GM19397 (cell line): ENCODE measurements around the gene MED13.
A peak's percentile ranks its signal among the peaks of the same experiment; 100 is the strongest.

Source experiments
- ATAC-seq: cut with Tn5 transposase; IDR thresholded peaks from one replicate; pipeline ENCODE4 v1.9.1; 2021; ENCODE audit warnings: mild to moderate bottlenecking, moderate library complexity; ENCODE audit not compliant: unreplicated experiment

Gene MED13

DNA sequence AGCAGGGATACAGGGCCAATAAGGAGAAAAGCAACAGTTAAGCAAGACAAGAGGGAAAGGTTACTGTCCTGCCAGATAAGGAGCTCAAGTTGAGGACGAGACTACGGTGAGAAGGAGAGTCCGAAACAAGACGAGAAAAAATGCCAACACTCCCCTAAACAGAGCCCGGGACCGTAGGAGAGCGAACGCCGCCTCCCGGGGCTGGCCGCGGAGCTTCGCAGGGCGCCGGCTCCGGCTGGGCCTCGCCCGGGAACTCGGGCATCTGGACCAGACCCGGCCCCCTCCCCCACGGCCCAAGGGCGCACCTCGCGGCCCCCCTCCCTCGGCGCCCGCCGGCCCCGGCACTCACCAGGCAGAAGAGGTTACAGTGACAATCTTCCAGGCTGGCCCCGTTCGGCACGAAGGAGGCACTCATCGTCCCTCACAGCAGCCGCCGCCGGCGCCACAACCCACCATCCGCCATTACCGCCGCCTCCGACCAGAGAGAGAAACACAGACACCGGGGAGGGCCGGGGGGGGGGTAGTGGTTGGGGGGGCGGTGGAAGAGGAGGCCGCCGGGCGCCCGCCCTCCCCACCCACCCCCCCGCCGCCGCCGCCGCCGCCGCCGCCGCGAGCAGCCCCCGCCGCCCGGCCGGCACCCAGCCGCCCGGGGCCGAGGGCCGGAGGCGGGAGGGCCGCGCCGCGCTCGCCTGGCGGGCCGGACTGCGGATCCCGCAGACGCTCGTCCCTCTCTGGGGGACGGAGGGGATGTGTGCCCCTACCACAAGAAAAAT, at the start of gene MED13:
Gene MED13 (minus strand): TSS at position 488 of the 773 bp plus-strand sequence. CDS start 73 bp downstream, at position 415.
- peak; percentile 33 for ATAC-seq

- no peak for ATAC-seq
Measured at GRCh38 chr17:62112229-62112628, 47.2 kb upstream of the MED13 start.

DNA sequence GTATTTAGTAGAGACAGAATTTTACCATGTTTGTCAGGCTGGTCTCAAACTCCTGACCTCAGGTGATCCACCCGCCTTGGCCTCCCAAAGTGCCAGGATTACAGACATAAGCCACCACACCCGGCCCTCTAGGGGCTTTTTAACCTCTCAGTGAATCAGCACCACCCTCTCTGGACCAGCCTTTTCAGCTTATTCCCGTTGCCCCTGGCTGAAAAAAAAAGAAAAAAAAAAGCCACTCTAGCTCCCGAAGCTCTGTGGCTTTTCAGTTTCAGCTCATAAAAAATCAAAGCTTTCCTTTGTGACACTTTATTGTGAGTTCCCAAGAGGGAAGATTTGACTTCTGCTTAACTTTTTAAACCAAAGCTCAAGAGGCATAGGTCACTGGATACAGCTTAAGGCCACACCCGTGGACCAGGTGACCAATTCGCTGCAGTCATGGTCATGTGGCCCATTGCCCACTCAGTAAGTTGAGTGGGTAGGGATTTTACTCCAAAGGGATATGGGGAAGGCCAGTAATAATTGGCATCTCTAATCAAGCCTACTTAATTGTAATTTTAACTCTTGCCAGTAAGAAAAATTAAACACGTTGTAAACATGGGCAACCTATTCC, 46.6 kb upstream of the MED13 start:
- ATAC-seq: no peak

GRCh38 chr17:62110923-62111484, 45.9 kb upstream of the MED13 start:
- ATAC-seq: no peak

DNA sequence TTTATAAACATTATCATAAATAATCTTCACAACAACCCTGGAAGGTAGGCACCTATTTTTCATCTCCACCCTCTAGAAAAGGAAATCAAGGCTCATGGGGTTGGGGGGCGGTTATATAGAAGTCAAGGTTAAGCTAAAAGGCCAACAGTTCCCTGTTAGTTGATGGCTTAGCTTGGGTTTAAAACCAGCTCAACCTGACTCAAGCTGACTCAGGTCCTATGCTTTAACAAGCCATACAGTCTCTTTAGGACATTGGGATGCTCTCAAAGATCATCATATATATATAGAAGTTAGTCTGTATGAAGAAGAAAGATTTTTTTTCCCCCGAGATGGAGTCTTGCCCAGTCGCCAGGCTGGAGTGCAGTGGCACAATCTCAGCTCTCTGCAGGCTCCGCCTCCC, 44.8 kb upstream of the MED13 start:
- ATAC-seq: no peak

- ATAC-seq: peak; percentile 96
Measured at GRCh38 chr17:62109378-62109902, 44.4 kb upstream of the MED13 start.

DNA sequence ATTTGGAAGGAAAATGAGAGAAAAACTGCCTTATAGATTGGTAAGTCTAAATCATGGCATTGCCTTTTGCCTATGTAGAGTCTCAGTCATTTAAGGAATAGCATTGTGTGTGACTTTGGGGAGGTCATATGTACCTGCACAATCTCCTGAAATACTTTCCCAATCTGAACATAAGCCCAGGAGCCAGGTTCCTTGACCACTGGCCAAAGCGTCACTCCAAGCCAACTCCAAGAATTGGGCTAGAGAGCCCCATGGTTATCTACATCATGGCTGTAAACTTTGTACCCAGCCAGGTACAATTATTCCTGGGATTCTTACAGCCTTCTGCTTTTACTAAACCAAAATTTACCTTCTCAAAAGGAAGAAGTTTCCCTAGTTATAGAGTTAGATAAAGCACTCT, 40.8 kb upstream of the MED13 start:
- no peak for ATAC-seq

GRCh38 chr17:62105357-62105756, 40.3 kb upstream of the MED13 start:
- ATAC-seq: no peak

GRCh38 chr17:62101515-62101914, 36.4 kb upstream of the MED13 start:
- ATAC-seq: no peak

DNA sequence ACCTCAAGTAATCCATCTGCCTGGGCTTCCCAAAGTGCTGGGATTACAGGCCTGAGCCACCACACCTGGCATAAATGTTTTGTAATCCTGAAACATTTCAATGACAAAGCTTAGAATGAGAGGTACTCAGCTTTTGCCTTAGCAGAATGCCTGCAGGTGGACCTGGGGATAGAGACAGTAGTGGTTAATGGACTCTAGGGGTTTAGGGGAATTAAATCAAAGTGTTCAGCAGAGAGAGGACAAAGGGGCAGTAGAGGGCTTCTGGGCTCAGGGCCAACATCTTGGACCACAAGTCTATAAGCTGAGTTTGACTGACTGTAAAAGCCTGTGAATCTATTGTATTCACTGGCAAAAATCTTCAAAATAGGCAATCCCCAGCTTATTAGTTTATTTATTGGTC, 36.0 kb upstream of the MED13 start:
- no peak for ATAC-seq

GRCh38 chr17:62100055-62100454, 35.0 kb upstream of the MED13 start:
- no peak for ATAC-seq

- no peak for ATAC-seq
Measured at GRCh38 chr17:62099532-62099931, 34.5 kb upstream of the MED13 start.

DNA sequence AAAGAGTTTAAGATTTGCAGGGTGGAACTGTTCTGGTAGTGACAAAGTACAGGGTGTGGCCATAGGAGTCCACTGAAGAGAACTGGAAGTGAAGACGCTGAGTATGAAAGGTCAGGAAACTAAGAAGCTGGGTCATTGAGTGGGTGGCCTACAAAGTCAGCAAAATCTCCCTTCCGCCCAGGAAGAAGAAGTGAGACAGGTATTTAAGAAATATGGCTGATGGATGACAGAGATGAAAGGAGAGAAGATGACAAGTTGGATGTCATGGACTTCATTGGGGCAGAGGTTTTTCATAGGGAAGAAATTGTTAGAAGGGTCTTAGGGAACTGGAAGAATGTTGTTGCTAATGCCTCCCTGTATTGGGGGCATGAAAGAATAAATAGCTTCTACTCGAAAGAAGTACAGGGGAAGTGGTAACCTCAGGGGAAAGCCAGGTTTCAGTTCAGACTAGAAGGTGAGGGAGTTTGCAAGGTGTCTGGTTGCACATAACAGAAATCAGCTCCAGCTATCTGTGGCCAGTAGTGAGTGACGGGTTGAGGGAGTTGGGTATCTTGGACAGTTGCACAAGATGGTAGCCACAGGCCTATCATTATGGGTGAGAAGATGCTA, 33.6 kb upstream of the MED13 start:
- ATAC-seq: peak; percentile 89

DNA sequence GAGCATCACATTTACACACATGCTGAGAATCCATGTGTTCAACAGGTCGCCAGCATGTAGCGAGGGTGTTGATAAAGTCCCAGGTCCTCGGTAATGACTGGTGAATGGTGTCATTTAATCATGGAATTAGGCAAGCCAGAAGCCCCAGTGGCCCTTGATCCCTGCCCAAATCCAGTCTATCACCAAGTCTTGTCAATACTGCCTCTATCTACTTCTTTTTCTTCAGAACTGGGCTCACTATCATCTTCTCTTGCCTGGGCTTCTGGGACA, 31.3 kb upstream of the MED13 start:
- ATAC-seq: no peak

DNA sequence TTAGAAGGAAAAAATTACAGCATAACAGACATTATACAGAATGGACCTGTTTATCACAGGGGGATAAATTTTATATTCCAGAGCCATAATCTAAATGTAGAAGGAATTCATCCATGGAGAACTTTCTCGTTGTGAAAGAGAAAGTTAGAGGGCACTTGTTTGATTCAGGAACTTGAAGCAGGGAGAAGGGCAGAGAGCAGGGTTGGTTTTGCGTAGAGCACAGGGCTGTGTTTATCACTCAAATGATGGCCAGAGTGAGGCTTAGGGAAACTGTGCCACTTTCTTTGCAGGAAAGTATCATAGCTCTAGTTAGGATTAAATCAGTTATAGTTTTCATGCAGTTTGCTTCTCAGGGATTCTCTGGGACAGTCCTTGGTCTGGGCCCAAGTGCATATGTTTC, 29.1 kb upstream of the MED13 start:
- no peak for ATAC-seq

DNA sequence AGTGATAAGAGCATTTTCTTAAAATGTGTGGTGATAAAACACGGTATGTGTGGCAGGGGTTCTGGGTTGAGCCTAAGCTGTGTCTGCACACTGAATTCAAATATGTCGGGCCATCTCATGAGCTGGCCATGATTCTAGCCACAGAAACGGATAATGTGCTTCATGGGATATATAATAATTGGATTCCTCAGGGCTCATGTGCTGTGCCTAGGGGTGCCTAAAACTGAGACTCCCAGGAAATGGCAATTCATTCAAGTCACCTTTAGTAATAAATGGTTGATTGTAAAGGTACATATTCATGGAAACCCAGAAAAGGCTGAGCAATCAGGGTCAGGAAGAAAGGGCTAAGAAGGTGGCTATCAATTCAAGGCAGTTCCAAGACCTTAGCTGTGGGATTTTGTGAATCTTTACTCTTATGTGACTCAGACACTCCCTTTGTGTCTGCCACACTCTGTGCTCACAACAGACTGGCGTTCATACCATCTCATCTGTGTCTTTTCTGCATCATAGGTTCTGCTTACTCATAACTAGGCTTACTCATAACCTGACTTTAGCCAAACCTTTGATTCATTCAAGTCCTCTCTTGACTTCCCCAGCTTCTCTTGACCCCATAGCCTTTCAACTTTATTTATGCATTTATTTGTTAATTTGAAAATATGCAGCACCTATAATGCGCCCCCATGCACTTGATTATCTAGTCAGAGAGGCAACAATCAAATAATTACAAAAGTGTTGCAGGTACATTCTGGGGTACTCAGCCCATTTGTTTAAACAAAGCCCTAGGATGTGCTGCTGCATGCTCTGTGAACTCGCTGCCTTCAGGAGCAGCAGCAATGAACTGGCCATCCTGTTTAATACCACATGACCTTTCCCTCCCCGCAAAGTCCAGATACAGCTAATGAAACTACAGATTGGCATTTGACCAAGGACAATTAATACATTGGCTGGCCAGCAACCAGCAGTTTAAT, 28.4 kb upstream of the MED13 start:
- ATAC-seq: peak; percentile 79

DNA sequence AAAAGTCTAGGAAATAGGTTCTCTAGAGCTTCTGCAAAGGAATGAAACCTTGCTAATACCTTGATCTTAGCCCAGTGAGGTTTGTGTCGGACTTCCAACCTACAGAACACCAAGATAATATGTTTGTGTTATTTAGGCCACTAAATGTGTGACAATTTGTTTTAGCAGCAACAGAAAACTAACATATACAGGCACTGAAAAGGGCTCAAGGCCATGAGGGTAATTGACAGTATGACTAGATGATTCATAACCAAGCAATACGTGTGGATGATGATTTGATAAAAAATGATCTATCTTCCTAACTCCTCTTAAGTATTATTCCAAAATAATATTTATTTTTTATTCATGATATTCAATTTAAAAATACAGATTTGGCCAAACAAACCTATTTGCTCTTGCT, 27.7 kb upstream of the MED13 start:
- ATAC-seq: no peak

DNA sequence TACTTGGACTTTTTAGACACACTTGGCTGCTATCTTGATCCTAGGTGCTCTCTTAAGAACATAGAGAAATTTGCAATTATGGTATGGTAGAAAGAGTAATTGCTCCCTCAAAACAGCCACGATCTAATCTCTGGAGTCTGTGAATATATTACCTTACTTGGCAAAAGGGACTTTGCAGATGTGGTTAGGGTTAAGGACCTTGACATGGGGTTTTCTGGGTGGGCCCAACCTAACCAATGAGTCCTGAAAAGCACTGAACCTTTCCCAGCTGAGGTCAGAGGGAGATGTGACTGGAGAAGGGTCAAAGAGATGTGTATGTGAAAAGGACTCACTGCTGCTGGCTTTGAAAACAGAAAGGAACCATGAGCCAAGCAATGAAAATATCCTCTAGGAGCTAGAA, 26.7 kb upstream of the MED13 start:
- ATAC-seq: no peak

DNA sequence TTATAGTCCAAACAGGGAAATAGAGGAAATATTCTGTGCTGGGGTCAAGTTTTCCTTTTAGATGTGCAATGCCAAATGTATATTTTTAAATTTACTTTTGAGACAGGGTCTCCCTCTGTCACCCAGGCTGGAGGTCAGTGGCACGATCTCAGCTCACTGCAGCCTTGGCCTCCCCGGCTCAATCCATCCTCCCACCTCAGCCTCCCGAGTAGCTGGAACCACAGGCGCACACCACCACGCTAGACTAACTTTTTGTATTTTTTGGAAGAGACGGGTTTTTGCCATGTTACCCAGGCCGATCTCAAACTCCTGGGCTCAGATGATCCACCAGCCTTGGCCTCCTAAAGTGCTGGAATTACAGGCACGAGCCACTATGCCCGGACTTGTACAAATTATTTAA, 25.8 kb upstream of the MED13 start:
- ATAC-seq: no peak

GRCh38 chr17:62090021-62090824, 25.1 kb upstream of the MED13 start:
- ATAC-seq: no peak
